Glutamatergic neuron (in vitro differentiated cells): Measurements from ENCODE around the gene NELL2. TPM values are rescaled to one million over a fixed set of nuclear protein-coding genes. Genes with fewer than 3 reads are reported as not detected.

ENCODE experiments used
- DNase-seq: peaks from one replicate; pipeline ENCODE4 v3.0.0; 2022
- H3K27ac Mint-ChIP-seq: one replicate; pipeline ENCODE4 v1.8.0; 2020; ENCODE audit warnings: mild to moderate bottlenecking, mixed read lengths, inconsistent platforms; ENCODE audit not compliant: unreplicated experiment
- H3K27me3 Mint-ChIP-seq: one replicate; pipeline ENCODE4 v1.8.0; 2020; ENCODE audit warnings: mild to moderate bottlenecking, moderate library complexity, mixed read lengths, inconsistent platforms; ENCODE audit not compliant: unreplicated experiment
- H3K36me3 Mint-ChIP-seq: one replicate; pipeline ENCODE4 v1.8.0; 2020; ENCODE audit warnings: mild to moderate bottlenecking, mixed read lengths, inconsistent platforms; ENCODE audit not compliant: unreplicated experiment
- H3K4me1 Mint-ChIP-seq: one replicate; pipeline ENCODE4 v1.8.0; 2020; ENCODE audit warnings: mild to moderate bottlenecking, low read depth, mixed read lengths, inconsistent platforms; ENCODE audit not compliant: unreplicated experiment
- H3K4me3 Mint-ChIP-seq: one replicate; pipeline ENCODE4 v1.8.0; 2020; ENCODE audit warnings: mild to moderate bottlenecking, mixed read lengths, inconsistent platforms; ENCODE audit not compliant: unreplicated experiment
- H3K9me3 Mint-ChIP-seq: one replicate; pipeline ENCODE4 v1.8.0; 2020; ENCODE audit warnings: mild to moderate bottlenecking, moderate library complexity, mixed read lengths, inconsistent platforms; ENCODE audit not compliant: unreplicated experiment
- total RNA-seq: library from RNA; stranded (reverse); fragmentation: NEBNext Ultra II Directional; extraction: Animal tissue kit (Norgen Biotek cat#: 25700); gene quantifications from one replicate; pipeline ENCODE4 v1.2.1, GENCODE V29; 2021; ENCODE audit not compliant: unreplicated experiment
- TF ChIP-seq, protein P1 (sequence below): fragments of 200-600 bp; sonication (generic); IDR thresholded peaks from one replicate; pipeline ENCODE4 v1.5.0; 2021; ENCODE audit not compliant: partially characterized antibody, unreplicated experiment

The NELL2 gene
- total RNA-seq, 1 donor from 2014 or later, result 140 TPM

- H3K4me1 Mint-ChIP-seq, result peaks cover 3% of the 10 kb centered on the region
- TF ChIP-seq, protein P1, sequence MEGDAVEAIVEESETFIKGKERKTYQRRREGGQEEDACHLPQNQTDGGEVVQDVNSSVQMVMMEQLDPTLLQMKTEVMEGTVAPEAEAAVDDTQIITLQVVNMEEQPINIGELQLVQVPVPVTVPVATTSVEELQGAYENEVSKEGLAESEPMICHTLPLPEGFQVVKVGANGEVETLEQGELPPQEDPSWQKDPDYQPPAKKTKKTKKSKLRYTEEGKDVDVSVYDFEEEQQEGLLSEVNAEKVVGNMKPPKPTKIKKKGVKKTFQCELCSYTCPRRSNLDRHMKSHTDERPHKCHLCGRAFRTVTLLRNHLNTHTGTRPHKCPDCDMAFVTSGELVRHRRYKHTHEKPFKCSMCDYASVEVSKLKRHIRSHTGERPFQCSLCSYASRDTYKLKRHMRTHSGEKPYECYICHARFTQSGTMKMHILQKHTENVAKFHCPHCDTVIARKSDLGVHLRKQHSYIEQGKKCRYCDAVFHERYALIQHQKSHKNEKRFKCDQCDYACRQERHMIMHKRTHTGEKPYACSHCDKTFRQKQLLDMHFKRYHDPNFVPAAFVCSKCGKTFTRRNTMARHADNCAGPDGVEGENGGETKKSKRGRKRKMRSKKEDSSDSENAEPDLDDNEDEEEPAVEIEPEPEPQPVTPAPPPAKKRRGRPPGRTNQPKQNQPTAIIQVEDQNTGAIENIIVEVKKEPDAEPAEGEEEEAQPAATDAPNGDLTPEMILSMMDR, result no peak
- H3K27ac Mint-ChIP-seq, result no peak overlapping the region
- H3K27me3 Mint-ChIP-seq, result peaks cover 3% of the 10 kb centered on the region
- DNase-seq, result no peak
- H3K4me3 Mint-ChIP-seq, result no peak overlapping the region
- H3K36me3 Mint-ChIP-seq, result no peaks in the 10 kb centered on the region
- peaks cover 2% of the 10 kb centered on the region for H3K9me3 Mint-ChIP-seq
Observed at GRCh38 chr12:44502681-44503080, 373.4 kb downstream of the NELL2 start.

DNA sequence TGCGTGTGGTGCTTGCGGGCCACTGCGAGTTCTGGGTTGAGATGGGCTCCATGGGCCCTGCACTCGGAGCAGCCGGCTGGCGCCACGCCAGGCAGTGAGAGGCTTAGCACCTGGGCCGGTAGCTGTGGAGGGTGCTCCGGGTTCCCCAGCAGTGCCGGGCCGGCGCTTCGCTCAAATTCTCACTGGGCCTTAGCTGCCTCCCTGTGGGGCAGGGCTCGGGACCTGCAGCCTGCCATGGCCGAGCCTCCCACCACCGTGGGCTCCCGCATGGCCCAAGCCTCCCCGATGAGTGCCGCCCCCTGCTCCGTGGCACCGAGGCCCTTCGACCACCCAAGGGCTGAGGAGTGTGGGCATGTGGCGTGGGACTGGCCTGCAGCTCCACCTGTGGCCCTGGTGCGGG is 375.7 kb downstream of the NELL2 start:
- Mint-ChIP-seq H3K9me3 (peaks cover 2% of the 10 kb centered on the region), H3K27ac (no peak overlapping the region), H3K4me3 (no peak overlapping the region), H3K36me3 (peaks cover 3% of the 10 kb centered on the region), H3K27me3 (peaks cover 3% of the 10 kb centered on the region), H3K4me1 (no peaks in the 10 kb centered on the region)
- TF ChIP-seq, protein P1, result no peak
- no peak for DNase-seq

DNA sequence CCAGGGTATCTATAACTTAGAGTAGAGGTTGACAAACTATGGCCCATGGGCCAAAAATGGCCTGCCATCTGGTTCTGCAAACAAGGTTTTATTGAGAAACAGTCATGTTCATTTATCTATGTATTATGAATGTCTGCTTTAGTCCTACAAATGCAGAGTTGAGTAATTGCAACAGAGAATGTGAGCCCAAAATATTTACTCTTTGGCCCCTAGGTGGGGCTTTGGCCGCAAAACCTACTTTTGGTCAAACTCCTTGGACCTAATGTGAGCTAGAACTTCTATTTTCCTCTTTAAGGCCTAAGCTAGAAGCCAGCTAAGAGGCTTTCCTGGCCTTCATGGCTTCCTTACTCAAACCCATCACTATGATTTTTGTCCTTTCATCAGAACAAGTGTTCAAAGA is 379.1 kb downstream of the NELL2 start:
- no peak overlapping the region for H3K4me3 Mint-ChIP-seq
- H3K27me3 Mint-ChIP-seq, result peaks cover 1% of the 10 kb centered on the region
- TF ChIP-seq, protein P1, result no peak
- peaks cover 5% of the 10 kb centered on the region for H3K36me3 Mint-ChIP-seq
- H3K9me3 Mint-ChIP-seq, result peaks cover 5% of the 10 kb centered on the region
- no peaks in the 10 kb centered on the region for H3K4me1 Mint-ChIP-seq
- DNase-seq, result no peak
- H3K27ac Mint-ChIP-seq, result no peak overlapping the region

GRCh38 chr12:44490181-44490580 is 385.9 kb downstream of the NELL2 start:
- Mint-ChIP-seq H3K4me3 (no peak overlapping the region), H3K36me3 (no peaks in the 10 kb centered on the region), H3K4me1 (no peaks in the 10 kb centered on the region), H3K27ac (no peak overlapping the region), H3K27me3 (no peaks in the 10 kb centered on the region), H3K9me3 (peaks cover 4% of the 10 kb centered on the region)
- TF ChIP-seq, protein P1, result no peak
- DNase-seq, result no peak

DNA sequence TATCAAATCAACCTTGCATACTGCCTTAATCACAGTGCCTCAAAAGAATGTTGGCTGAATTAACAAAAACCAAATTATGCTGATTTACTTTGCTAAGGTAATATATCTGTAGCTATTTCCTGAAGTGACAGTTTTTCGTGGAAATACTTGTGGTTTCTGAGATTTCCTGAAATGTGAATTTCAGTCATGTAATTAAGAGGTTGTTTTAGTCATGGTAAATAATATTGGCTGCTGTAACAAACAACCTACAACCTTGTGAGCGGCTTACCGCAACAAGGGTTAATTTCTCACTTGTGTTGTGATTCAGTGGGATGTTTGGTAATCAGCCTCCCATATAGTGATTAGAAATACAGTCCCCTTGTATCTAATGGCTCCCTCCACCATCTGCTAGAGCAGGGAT is 387.9 kb downstream of the NELL2 start:
- Mint-ChIP-seq H3K27ac (no peak overlapping the region), H3K4me1 (no peaks in the 10 kb centered on the region), H3K27me3 (no peaks in the 10 kb centered on the region), H3K36me3 (peaks cover 8% of the 10 kb centered on the region), H3K9me3 (peaks cover 8% of the 10 kb centered on the region), H3K4me3 (no peak overlapping the region)
- DNase-seq, result no peak
- TF ChIP-seq, protein P1, result no peak
